NCI-H2196 (cell line): Measurements from ENCODE around the gene C19orf47.
A peak's percentile ranks its signal among the peaks of the same experiment; 100 is the strongest.

ENCODE experiments used
- DNase-seq: peaks from one replicate; lab custom pipeline; 2025; ENCODE audit not compliant: unreplicated experiment; lab: John Stamatoyannopoulos, UW

The C19orf47 gene, protein sequence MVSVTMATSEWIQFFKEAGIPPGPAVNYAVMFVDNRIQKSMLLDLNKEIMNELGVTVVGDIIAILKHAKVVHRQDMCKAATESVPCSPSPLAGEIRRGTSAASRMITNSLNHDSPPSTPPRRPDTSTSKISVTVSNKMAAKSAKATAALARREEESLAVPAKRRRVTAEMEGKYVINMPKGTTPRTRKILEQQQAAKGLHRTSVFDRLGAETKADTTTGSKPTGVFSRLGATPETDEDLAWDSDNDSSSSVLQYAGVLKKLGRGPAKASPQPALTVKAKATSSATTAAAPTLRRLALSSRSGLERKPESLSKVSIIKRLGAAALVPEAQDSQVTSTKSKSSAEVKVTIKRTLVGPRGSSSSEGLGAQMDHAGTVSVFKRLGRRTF

DNA sequence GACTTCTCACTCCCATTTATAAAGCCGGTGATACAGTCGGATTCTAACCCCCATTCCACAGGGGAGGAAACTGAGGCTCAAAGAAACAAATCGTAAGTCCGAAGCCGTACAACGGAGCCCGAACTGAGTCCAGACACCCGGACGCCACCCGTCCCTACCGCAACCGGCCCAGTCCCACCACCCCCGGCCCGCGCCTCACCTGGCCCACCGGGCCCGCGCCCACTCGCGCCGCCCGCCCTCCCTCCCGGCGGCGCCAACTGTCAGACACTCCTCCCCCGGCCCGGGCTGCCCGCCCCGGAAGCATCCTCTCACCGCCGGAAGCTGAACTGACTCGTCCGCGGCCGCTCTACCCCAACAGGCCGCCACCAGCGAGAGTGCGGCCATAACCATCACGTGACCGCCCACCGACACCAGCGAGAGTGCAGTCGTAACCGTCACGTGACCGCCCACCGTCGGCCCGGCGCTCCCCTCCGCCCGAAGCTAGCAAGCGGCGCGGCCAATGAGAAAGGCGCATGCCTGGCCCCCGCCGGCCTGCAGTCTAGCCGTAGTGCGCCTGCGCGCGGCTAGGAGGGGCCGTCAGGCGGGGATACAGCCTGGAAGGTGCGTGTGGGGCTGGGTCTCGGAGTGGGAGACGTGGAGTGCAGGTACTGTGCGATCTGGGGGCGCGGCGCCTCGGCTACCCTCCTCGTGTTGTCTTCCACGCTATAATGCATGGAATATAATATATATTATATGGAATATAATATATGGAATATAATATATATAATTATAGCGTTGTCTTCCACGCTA lies at the start of gene C19orf47, which contains the start of gene PLD3:
C19orf47 (minus strand) TSS at position 273 of the 789 bp plus-strand sequence. CDS start 6,540 bp downstream, outside the sequence.
PLD3 (plus strand) TSS at position 571 of the 789 bp plus-strand sequence. CDS start 17,789 bp downstream, outside the sequence.
- peak; percentile 99 for DNase-seq

- DNase-seq, result no peak
These were observed 49.3 kb upstream of the C19orf47 start for GRCh38 chr19:40397568-40397906.

- no peak for DNase-seq
These were observed 48.8 kb upstream of the C19orf47 start for GRCh38 chr19:40396886-40397567.

GRCh38 chr19:40395956-40396355 lies 47.8 kb upstream of the C19orf47 start:
- DNase-seq, result no peak

DNA sequence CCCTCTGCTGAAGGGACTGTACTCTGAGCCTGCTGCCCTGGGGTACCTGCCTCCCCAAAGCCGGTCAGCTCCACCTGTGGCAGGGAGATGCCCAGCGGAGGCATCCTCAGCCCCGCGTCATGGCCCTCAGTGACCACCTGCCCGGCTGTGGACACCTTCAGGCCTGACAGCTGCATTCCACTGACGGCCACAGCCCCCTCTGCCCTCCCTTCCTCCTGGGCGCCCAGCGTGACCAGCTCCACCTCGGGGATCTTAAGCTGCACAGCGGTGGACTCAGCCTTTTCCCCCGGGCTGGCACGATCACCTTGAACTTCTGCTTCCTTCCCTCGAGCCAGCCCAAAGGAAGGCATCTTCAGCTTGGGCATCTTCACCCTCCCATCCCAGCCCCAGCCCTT lies 46.6 kb upstream of the C19orf47 start:
- no peak for DNase-seq

DNA sequence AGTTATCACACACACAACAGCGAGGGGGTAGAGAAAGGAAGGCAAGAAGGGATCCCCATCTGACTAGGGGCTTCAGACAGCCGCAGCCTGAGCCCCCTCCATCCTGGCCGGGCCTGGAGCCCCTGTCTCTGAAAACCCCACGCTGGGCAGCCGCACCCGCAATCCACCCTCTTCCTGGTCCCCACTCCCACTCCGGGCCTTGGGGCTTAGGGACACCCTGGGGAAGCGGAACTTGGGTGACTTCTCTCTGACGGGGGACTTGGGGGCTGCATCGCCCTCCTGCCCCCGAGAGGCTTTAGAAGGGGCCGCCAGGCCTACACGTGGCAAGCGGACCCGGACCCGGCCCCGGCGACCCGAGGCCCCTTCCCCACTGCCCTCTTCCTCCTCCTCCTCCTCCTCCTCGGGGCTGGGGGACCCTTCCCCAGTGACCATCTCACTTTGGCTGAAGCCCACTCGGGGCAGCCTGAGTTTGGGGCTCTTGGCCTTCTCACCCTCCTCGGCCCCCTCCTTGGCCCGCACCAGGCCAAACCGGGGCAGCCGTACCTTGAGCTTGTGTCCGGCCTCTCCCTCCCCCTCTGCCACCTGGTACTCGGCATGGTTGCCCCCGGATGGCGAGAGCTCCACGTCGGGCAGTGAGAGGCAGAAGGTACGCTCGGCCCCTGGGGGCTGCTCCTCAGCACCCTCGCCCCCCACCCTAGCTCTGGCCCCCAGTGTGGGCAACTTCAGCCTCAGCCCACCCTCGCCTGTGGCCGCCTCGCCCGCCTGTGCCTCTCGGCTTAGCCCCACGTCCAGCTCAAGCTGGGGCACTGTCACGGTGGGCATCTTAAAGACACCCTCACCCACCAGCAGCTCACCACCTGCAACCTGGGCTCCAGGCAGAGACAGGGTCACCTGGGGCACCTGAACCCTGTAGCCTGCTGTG lies 46.0 kb upstream of the C19orf47 start:
- no peak for DNase-seq

- no peak for DNase-seq
These were observed 44.8 kb upstream of the C19orf47 start for GRCh38 chr19:40392894-40393517.

GRCh38 chr19:40392123-40392522 lies 43.9 kb upstream of the C19orf47 start:
- no peak for DNase-seq

- no peak for DNase-seq
These were observed 42.0 kb upstream of the C19orf47 start, which contains the start of gene HIPK4 for GRCh38 chr19:40390084-40390742. Gene HIPK4 (minus strand): TSS chr19:40390181. CDS start chr19:40389902, 279 bp downstream.

DNA sequence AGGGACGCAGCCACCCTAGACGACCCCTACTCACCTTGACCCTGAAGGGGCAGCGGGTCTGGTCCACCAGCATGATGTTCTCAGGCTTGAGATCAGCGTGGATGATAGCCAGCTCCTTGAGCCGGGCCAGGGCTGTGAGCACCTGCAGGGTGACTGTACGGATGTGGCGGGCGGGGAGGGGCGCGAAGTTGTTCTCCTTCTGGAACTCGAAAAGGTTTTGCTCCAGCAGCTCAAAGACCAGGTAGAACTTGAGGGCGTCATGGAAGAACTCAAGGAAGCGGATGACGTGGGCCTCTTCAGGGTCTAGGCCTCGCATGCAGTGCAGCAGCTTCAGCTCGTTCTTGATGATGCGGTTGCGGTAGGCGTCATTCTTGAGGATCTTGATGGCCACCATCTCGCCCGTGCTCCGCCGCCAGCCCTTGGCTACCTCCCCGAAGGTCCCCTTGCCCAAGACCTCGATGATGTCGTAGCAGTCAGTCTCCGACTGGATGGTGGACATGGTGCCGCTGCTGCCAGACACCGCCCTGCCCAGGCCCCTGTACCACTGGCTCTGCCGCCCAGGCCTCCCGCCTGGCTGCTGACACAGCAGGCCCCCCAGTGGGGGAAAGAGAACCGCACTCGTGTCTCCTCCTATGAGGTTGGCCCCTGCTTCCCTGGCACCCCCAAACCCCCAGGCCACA lies 41.3 kb upstream of the C19orf47 start:
- DNase-seq, result no peak

DNA sequence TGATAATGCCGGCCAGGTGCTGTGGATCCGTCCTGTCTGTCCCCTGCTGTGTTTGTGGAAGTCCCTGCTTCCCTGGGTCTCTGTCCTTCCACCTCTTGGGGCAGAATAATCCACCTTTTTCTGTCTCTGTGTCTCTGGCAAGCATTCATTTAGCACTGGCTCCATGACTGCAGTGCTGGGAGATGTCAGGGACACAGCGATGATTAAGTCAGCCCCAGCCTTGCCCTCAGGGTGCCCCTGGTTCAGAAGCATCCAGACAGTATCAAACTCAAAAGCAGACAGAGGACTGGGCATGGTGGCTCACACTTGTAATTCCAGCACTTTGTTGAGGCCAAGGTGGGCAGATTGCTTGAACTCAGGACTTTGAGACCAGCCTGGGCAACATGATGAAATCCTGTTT lies 40.3 kb upstream of the C19orf47 start:
- no peak for DNase-seq

- DNase-seq, result no peak
These were observed 39.0 kb upstream of the C19orf47 start for GRCh38 chr19:40387155-40387554.

- DNase-seq, result no peak
These were observed 35.6 kb upstream of the C19orf47 start for GRCh38 chr19:40383668-40384248.

DNA sequence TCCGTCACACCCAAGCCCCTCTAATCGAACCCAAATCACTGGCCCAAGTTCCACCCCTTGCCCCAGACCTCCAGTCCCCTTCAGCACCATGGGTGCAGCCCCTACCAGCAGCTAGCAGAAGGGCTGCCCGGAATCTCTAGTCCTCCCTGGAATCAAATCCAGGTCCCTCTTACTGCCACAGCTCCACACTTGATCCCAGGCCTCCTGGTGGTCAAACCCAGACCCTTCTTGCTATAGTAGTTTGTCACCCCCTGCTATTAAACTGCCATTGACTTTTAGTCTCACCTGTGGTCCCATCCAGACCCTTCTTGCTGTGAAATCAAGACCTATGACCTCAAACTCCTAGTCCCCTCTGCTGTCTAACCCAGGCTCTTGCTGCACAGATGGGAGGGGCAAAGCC lies 33.1 kb upstream of the C19orf47 start:
- no peak for DNase-seq

DNA sequence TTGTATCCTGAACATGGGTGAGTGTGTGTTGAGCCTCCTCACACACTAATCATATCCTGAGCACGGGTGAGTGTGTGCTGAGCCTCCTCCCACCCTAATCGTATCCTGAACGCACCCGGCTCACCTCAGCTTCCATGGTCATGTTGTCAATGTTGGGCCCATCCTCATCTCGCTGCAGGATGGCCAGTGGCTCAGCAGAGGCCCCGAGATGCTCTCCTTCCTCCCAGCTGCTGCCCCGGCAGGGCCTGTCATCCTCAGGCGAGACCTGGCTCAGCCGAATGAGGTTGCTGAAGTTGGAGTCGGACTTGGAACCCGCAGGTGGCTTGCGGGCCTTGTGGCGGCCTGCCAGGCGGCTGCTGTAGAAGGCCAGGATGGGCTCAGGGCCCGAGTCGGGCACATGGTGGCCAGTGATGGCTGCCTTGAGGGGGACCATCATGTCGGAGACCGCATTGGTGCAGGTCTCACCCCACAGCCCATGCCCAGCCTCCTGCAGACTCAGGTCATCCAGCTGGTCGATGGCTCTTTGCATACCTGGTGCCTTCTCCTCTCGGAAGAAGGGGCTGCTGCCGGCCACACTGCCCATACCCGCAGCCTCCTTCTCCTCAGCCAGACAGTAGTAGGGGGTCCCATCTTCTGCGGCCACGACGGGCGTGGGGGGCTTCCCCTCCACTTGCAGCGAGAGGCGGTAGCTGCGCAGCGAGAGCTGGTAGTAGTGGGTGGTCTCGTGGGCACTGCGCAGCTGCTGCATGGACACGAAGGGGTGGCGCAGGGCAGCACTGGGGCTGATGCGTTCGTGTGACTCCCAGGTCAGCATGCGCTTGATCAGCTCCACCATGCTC lies 32.2 kb upstream of the C19orf47 start:
- no peak for DNase-seq

- no peak for DNase-seq
These were observed 31.4 kb upstream of the C19orf47 start for GRCh38 chr19:40379446-40380198.

DNA sequence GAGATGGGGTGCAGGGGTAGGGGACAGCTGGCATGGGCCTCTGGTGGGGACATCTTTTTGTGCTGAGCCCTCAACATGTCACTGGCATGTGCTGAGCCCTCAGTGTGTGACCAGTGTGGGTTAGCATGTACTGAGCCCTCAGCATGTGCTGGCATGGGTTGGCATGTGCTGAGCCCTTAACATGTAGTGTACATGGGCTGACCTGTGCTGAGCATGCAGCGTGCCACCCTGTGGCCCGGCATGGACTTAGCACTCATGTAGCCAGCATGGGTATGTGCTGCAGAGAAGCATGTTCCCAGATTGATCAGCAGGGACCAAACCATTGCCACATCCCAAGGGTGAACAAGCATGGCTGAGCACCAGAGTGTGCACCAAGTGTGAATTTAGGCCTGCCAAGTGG lies 30.3 kb upstream of the C19orf47 start:
- DNase-seq, result no peak
